AG09319 (cell line): ENCODE measurements around the gene RARA.
"Not testable (repeated sequence)": the region's sequence is repeated elsewhere in the genome, so short reads cannot be mapped to it uniquely, and the experiment has no call there.

Experiments
- DNase-seq: peaks from one replicate; pipeline ENCODE4 v3.0.0-alpha.2; 2010; ENCODE audit warnings: low read depth; ENCODE audit errors: extremely low read depth
- TF ChIP-seq, protein P1 (sequence below): IDR thresholded peaks from 2 replicates; pipeline ENCODE4 v1.5.1; 2011; ENCODE audit warnings: low read depth, mild to moderate bottlenecking, inconsistent platforms, low read length, moderate library complexity

The RARA gene

DNA sequence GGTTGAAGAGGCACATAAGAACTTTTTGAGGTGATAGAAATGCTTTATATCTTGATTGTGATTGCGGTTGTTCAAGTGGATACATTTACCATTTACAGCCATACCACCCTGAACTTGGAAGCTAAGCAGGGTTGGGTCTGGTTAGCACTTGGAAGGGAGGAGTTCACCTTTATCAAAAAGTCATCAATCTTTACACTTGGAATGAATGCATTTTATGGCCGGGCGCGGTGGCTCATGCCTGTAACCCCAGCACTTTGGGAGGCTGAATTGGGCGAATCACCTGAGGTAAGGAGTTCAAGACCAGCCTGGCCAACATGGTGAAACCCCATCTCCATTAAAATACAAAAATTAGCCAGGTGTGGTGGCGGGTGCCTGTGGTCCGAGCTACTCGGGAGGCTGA lies 65.0 kb downstream of the RARA start:
- DNase-seq = no peak
- TF ChIP-seq, protein P1, sequence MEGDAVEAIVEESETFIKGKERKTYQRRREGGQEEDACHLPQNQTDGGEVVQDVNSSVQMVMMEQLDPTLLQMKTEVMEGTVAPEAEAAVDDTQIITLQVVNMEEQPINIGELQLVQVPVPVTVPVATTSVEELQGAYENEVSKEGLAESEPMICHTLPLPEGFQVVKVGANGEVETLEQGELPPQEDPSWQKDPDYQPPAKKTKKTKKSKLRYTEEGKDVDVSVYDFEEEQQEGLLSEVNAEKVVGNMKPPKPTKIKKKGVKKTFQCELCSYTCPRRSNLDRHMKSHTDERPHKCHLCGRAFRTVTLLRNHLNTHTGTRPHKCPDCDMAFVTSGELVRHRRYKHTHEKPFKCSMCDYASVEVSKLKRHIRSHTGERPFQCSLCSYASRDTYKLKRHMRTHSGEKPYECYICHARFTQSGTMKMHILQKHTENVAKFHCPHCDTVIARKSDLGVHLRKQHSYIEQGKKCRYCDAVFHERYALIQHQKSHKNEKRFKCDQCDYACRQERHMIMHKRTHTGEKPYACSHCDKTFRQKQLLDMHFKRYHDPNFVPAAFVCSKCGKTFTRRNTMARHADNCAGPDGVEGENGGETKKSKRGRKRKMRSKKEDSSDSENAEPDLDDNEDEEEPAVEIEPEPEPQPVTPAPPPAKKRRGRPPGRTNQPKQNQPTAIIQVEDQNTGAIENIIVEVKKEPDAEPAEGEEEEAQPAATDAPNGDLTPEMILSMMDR = no peak

DNA sequence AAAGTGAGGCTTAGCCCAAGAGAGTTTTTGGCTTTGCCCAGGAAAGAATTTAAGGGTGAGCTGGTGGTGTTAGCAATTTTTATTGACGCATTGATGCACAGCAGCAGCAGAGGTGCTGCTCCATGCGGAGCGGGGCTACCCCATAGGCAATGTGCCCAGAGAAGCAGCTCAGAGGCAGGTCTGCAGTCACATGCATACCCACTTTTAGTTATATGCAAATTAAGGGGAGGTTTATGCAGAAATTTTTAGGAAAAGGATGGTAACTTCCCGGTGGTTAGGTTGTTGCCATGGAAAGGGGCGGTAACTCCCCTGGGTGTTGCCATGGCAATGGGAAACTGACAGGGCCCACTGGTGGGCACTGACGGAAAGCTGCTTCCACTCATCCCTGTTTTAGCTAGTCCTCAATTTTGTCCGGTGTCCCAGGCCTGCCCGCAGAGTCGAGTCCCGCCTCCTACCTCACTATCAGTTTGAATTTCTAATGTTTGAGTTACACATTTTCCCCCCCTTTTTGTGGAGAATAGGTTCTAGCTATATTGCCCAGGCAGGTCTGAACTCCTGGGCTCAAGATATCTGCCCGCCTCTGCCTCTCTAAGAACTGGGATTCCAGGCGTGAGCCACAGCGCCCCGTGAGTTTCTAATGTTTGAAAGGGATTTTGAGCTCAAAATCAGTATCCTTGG lies 66.0 kb downstream of the RARA start:
- no peak for DNase-seq
- TF ChIP-seq, protein P1 = no peak

DNA sequence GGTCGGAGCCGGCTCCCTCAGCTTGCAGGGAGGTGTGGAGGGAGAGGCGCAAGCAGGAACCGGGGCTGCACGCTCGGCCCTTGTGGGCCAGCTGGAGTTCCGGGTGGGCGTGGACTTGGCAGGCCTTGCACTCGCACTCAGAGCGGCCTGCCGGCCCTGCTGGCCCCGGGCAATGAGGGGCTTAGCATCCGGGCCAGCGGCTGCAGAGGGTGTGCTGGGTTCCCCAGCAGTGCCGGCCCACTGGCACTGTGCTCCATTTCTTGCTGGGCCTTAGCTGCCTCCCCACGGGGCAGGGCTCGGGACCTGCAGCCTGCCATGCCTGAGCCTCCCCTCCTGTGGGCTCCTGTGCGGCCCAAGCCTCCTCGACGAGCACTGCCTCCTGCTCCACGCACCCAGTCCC lies 66.8 kb downstream of the RARA start:
- not testable (repeated sequence) for DNase-seq

DNA sequence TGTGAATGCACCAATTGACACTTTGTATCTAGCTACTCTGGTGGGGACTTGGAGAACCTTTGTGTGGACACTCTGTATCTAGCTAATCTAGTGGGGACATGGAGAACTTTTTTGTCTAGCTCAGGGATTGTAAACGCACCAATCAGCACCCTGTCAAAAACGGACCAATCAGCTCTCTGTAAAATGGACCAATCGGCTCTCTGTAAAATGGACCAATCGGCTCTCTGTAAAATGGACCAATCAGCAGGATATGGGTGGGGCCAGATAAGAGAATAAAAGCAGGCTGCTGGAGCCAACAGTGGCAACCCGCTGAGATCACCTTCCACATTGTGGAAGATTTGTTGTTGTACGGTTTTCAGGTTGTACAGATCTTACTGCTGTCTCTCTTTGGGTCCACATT lies 67.6 kb downstream of the RARA start:
- DNase-seq = not testable (repeated sequence)

DNA sequence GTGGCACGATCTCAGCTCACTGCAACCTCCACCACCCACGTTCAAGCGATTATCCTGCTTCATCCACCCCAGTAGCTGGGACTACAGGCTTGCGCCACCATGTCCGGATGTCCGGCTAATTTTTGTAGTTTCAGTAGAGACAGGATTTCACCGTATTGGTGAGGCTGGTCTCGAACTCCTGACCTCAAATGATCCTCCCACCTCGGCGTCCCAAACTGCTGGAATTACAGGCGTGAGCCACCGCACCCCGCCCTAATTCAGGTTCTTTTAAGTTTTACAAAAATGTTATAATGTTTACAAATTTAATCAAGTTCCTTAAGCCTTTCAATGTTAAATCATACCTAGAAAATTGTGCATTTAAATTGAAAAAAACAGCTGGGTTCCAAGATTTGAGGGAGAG lies 68.9 kb downstream of the RARA start:
- TF ChIP-seq, protein P1 = no peak
- DNase-seq = no peak

DNA sequence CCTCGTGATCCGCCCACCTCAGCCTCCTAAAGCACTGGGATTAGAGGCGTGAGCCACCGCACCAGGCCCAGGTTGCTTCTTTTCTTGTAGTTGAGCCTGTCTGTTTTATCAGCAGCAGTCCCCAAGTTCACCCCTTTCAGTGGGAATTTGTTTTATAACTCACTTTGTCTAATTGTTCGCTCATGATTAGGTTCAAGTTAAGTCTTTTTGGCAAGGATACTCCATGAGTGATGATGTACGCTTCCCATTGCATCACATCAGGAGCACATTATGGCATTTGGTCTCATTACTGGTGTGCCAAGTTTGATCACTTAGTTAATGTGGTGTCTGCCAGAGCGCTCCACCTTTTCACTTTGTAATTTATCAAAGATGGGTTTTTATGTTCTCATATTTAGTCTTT lies 70.0 kb downstream of the RARA start:
- TF ChIP-seq, protein P1 = no peak
- DNase-seq = no peak

DNA sequence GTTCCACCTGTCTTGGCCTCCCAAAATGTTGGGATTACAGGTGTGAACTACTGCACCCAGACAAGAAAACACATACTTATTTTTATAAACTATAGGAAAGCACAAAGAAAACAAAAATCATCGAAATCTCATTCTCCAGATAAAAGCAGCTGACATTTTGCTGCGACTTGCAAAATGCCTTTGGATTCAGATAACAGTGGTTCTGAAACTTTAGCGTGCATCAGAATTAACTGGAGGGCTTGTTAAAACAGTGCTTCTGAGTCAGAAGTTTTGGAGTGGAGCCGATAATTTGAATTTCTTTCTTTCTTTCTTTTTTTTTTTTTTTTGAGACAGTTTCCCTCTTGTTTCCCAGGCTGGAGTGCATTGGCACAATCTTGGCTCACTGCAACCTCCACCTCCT lies 73.3 kb downstream of the RARA start:
- TF ChIP-seq, protein P1 = no peak
- no peak for DNase-seq

DNA sequence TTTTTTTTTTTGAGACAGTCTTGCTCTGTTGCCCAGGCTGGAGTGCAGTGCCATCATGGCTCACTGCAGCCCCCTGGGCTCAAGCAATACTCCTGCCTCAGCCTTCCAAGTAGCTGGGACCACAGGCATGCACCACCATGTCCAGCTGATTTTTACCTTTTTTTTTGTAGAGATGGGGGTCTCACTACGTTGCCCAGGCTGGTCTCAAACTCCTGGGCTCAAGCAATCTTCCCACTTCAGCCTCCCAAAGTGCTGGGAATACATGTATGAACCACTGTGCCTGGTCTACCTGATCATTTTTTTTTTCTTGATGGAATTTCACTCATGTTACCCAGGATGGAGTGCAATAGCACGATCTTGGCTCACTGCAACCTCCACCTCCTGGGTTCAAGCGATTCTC lies 77.6 kb downstream of the RARA start:
- not testable (repeated sequence) for DNase-seq

DNA sequence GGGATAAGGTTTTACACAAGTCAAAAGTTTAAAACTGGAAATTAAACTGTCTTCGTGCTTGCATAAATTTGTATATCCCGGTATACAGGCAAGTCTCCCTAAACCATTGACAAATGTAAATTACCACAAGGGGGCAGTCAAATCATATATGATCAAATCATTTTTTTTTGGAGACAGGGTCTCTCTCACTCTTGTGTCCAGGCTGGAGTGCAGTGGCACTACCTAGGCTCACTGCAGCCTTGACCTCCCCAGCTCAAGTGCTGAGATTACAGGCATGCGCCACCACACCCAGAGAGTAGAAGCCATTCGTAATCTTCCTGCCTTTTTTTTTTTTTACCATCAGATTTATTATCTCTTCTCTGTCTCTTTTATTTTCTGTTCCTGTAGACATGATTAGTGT lies 90.2 kb downstream of the RARA start:
- TF ChIP-seq, protein P1 = peak; percentile 51
- peak; percentile 34 for DNase-seq
